Measurements from ENCODE around the gene CTRB1.
"Not testable (repeated sequence)": the region's sequence is repeated elsewhere in the genome, so short reads cannot be mapped to it uniquely, and the experiment has no call there.

The CTRB1 gene

GRCh38 chr16:75265911-75266701, 47.3 kb downstream of the CTRB1 start:
- H3K27ac Mint-ChIP-seq: no peak overlapping the region
- peaks cover 30% of the 10 kb centered on the region for H3K27me3 Mint-ChIP-seq
- ATAC-seq (ENCODE audit: low read depth) (peak; percentile 41), DNase-seq (ENCODE audit: low spot score in 2 of 2) (no peak)
- peak overlapping the region; percentile 84 for H3K4me3 Mint-ChIP-seq
- no peaks in the 10 kb centered on the region for H3K9me3 Mint-ChIP-seq
- no peaks in the 10 kb centered on the region for H3K36me3 Mint-ChIP-seq
- H3K4me1 Mint-ChIP-seq: peaks cover 4% of the 10 kb centered on the region

GRCh38 chr16:75266738-75267630, 48.2 kb downstream of the CTRB1 start:
- ATAC-seq (ENCODE audit: low read depth) (no peak), DNase-seq (ENCODE audit: low spot score in 2 of 2) (no peak)
- no peaks in the 10 kb centered on the region for H3K9me3 Mint-ChIP-seq
- H3K4me3 Mint-ChIP-seq: peak overlapping the region; percentile 84
- H3K27ac Mint-ChIP-seq: no peak overlapping the region
- peaks cover 26% of the 10 kb centered on the region for H3K27me3 Mint-ChIP-seq
- H3K4me1 Mint-ChIP-seq: peaks cover 4% of the 10 kb centered on the region
- H3K36me3 Mint-ChIP-seq: no peaks in the 10 kb centered on the region

DNA sequence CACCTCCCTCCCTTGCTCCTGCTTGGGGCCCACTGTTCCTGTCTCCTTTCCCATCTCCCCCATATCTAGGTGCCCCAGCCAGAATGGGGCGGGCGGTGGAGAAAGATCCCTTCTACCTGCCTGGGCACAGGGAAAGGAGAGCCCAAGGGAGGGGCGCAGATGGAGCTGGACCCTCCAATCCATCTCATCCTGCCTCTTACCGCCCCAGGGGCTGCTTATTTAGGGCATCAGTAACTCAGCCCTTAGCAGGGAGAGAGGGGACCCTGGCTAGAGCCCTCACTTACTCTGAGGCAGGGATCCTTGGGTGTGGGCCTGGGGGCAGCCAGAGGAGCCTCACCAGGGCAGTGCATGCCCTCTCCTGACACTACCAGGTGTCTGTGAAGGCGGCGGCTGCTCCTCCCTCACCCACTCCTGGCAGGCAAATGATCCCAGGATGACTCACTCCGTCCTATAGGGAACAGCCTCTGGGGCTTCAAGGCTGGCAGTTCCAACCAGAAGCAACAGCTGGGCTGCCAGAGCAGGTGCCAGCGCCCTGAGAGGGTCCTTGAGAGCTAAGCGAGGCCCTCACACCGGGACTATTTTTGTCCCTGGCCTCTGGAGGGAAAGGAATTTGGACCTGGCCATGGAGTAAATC, 49.0 kb downstream of the CTRB1 start:
- Mint-ChIP-seq H3K27ac (no peak overlapping the region), H3K4me3 (no peak overlapping the region), H3K27me3 (peaks cover 23% of the 10 kb centered on the region), H3K9me3 (no peaks in the 10 kb centered on the region), H3K4me1 (peaks cover 4% of the 10 kb centered on the region), H3K36me3 (no peaks in the 10 kb centered on the region)
- ATAC-seq (ENCODE audit: low read depth) (no peak), DNase-seq (ENCODE audit: low spot score in 2 of 2) (no peak)

DNA sequence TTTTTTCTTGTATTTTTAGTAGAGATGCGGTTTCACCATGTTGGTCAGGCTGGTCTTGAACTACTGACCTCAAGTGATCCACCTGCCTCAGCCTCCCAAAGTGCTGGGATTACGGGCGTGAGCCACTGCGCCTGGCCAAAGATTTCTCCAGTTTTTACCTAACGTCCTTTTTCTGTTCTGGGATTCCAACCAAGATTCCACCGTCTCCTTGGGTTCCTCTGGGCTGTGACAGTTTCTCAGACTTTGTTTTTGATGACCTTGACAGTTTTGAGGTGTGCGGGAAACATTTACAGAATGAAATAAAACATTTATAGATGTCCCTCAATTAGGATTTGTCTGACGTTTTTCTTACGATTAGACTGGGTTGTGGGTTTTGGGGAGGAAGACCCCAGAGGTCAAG, 50.6 kb downstream of the CTRB1 start:
- H3K27me3 Mint-ChIP-seq: peaks cover 23% of the 10 kb centered on the region
- ATAC-seq (ENCODE audit: low read depth); H3K27ac Mint-ChIP-seq; H3K9me3 Mint-ChIP-seq; H3K4me3 Mint-ChIP-seq; H3K4me1 Mint-ChIP-seq; H3K36me3 Mint-ChIP-seq; DNase-seq (ENCODE audit: low spot score in 2 of 2): not testable (repeated sequence)

DNA sequence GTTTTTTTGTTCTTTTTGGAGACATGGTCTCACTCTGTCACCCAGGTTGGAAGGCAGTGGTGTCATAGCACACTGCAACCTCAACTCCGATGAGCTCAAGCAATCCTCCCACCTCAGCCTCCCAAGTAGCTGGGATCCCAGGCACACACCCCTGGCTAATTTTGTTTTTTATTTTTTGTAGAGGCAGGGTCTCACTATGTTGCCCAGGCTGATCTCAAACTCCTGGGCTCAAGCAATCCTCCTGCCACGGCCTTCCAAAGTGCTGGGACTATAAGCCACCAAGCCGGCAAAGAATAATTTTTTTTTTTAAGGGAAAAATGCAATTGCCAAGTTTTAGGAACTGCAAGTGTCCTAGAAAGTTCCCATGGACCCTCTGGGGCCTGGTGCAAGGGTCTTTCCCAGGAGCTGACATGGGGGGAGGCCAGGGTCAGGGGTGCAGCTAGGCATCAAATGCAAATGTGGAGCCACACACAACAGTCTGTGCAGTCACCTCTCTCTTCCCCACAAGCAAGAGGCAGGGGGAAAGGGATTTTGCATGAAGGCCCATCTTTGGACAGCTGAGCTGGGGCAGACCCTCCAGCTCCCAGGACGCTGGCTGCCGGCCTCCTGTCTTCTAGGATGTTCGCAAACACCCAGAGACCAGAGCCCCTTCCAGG, 52.8 kb downstream of the CTRB1 start:
- Mint-ChIP-seq H3K27me3 (peaks cover 21% of the 10 kb centered on the region), H3K27ac (no peak overlapping the region), H3K9me3 (peaks cover 2% of the 10 kb centered on the region), H3K4me3 (no peak overlapping the region), H3K36me3 (peaks cover 2% of the 10 kb centered on the region), H3K4me1 (peaks cover under 1% of the 10 kb centered on the region)
- DNase-seq (ENCODE audit: low spot score in 2 of 2) (no peak), ATAC-seq (ENCODE audit: low read depth) (no peak)

DNA sequence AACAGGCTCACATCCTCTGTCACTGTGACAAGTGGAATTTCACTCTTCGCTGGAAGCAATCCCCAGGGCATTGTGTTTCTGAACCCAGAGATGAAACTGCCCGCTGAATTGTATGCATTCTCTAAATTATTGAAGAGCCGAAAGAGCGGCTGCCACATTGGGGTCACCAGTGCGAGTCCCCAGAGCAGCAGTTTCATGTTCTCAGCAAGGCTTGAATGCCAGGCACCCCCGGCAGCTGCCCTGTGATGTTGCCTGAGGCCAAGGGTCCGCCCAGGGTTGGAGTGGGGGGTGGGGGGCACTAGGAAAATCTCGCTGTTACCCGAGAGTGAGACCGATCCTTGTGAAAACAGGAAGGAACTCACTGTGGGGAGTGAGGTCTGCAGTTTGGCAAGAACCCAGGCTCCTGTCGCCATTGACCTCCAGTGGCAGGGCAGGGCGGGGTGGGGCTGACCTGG, 53.3 kb downstream of the CTRB1 start:
- peaks cover 20% of the 10 kb centered on the region for H3K27me3 Mint-ChIP-seq
- DNase-seq (ENCODE audit: low spot score in 2 of 2) (no peak), ATAC-seq (ENCODE audit: low read depth) (no peak)
- H3K27ac Mint-ChIP-seq: no peak overlapping the region
- H3K9me3 Mint-ChIP-seq: peaks cover 2% of the 10 kb centered on the region
- H3K4me1 Mint-ChIP-seq: no peaks in the 10 kb centered on the region
- peaks cover 2% of the 10 kb centered on the region for H3K36me3 Mint-ChIP-seq
- H3K4me3 Mint-ChIP-seq: no peak overlapping the region

DNA sequence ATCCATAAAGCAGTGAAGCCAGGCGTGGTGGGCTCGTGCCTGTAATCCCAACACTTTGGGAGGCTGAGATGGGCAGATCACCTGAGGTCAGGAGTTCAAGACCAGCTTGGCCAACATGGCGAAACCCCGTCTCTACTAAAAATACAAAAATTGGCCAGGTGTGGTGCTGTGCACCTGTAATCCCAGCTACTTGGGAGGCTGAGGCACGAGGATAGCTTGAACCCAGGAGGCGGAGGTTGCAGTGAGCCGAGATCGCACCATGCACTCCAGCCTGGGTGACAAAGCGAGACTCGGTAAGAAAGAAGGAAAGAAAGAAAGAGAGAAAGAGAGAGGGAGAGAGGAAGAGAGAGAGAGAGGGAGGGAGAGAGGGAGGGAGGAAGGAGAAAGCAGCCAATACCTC, 53.8 kb downstream of the CTRB1 start:
- H3K27me3 Mint-ChIP-seq: peaks cover 18% of the 10 kb centered on the region
- H3K4me1 Mint-ChIP-seq; H3K4me3 Mint-ChIP-seq; H3K9me3 Mint-ChIP-seq; H3K27ac Mint-ChIP-seq; ATAC-seq (ENCODE audit: low read depth); DNase-seq (ENCODE audit: low spot score in 2 of 2); H3K36me3 Mint-ChIP-seq: not testable (repeated sequence)

DNA sequence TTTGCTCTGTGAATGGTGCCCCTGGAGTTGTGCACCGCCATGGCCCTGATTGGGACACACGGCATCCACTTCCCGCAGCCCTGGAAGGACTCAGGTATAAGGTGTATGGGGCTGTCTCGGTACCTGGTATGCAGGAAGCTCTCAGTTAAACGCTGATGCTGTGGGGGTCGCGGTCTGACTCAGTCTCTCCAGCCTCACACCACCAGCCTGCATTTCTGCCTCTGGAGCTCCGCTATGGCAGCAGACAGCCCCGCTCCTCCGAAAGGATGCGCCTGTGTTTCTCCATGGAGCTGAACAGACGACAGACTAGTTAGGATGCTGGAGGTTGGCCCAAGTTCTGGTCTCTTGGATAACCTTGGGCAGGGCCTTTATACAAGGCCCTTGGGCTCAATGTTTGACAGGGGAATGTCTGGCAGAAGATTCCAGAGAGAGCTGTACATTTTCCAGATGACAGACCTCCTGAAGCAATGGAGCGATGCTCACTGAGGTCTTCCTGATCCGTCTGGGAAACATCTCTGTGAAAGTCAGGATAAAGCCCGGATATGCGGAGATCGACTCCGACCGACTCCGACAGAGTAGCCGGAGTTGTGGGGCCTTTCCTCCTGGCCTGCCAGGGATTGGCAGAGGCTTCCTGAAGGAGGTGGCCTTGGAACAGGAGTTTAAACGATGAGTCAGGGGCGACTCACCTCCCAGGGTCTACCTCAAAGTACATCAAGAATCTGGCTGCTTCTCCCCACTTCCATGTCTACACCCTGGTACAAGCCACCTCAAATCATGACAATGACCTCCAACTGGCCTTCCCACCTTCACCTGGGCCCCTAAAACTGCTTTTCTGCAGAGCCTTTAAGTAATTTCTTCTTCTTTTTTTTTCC, 54.5 kb downstream of the CTRB1 start:
- Mint-ChIP-seq H3K9me3 (peaks cover 2% of the 10 kb centered on the region), H3K27ac (no peak overlapping the region), H3K4me1 (no peaks in the 10 kb centered on the region), H3K36me3 (peaks cover 2% of the 10 kb centered on the region), H3K4me3 (no peak overlapping the region), H3K27me3 (peaks cover 18% of the 10 kb centered on the region)
- DNase-seq (ENCODE audit: low spot score in 2 of 2) (no peak), ATAC-seq (ENCODE audit: low read depth) (no peak)

All from memory B cell (primary cell).